Urinary bladder (tissue), 4 donors: ENCODE results near the gene LTV1. TPM values are rescaled to one million over a fixed set of nuclear protein-coding genes. Genes with fewer than 3 reads are reported as not detected.
"Not testable (repeated sequence)": the region's sequence is repeated elsewhere in the genome, so short reads cannot be mapped to it uniquely, and the experiment has no call there.

Source experiments
- DNase-seq: peaks from one replicate; pipeline ENCODE4 v3.0.0-alpha.2; 2015; ENCODE audit errors: extremely low spot score
- H3K27ac ChIP-seq: one replicate; pipeline ENCODE4 v1.5.1; 2013; ENCODE audit warnings: low read depth, mild to moderate bottlenecking, moderate library complexity
- H3K36me3 ChIP-seq: one replicate; pipeline ENCODE4 v1.6.1; 2013; ENCODE audit warnings: mild to moderate bottlenecking, moderate library complexity; ENCODE audit not compliant: insufficient read depth
- H3K4me1 ChIP-seq: one replicate; pipeline ENCODE4 v1.6.1; 2013; ENCODE audit warnings: mild to moderate bottlenecking, moderate library complexity; ENCODE audit not compliant: insufficient read depth
- H3K4me3 ChIP-seq: one replicate; pipeline ENCODE4 v1.5.1; 2013; ENCODE audit warnings: low read depth, low read length
- WGBS: extraction: QIAGEN DNeasy Blood & Tissue Kit; methylation state at CpG from one replicate; pipeline ENCODE4 v1.1.7; 2013; 5-methylcytosine and 5-hydroxymethylcytosine counted together
- polyA plus RNA-seq: library from polyadenylated mRNA; stranded (reverse); fragments of 200-250 nt; gene quantifications from one replicate; pipeline ENCODE4 v1.2.3, GENCODE V29; 2013
- total RNA-seq: library from RNA; depleted of rRNA; stranded (reverse); fragments of >200 nt; gene quantifications from one replicate; pipeline ENCODE4 v1.2.3, GENCODE V29; 2014
- donor health status: healthy with polysubstance abuse.
- donor health status: healthy.

The LTV1 gene, protein sequence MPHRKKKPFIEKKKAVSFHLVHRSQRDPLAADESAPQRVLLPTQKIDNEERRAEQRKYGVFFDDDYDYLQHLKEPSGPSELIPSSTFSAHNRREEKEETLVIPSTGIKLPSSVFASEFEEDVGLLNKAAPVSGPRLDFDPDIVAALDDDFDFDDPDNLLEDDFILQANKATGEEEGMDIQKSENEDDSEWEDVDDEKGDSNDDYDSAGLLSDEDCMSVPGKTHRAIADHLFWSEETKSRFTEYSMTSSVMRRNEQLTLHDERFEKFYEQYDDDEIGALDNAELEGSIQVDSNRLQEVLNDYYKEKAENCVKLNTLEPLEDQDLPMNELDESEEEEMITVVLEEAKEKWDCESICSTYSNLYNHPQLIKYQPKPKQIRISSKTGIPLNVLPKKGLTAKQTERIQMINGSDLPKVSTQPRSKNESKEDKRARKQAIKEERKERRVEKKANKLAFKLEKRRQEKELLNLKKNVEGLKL
- total RNA-seq (22.0 TPM), polyA plus RNA-seq (25.7 TPM)

DNA sequence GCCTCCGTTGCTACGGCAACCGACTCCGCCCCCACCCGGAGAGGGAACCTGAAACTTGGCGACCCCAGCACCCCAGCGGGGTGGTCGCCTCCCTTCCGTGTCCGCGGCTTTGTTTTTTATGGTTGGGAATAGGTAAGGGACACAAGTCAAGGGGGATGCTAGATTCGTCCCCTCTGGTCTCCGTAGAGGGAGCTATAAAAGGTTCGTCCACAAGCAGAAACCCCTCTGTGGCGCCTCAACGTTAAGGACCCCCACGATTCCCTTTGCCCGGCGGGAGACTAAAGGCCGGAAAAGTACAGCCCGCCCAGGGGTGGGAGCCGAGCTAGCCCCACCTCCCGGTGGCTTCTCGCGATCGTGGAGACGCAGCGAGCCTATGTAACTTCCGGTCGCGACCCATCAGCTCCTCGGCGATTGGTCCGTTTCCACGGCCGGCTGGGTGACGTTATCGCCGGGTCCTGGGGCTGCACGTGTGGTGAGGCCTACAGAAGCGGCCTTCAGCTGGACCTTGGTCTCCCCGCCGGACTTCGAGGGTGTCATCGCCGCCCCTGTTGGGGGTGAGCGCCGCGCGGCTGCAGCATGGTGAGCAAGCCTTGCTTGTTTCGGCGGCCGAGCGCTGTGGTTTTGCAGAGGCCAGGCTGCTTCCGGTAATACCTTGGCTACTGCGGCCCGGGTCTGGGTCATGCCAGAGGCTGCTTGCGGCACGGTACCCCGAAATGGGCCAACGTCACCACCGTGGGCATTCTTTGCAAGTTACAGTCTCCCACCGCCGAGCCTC, at the start of gene LTV1:
Gene LTV1, plus strand, starts transcription at position 437 of the 775 bp plus-strand sequence. Its CDS starts 140 bp downstream, at position 577.
- H3K27ac ChIP-seq = peak within 1 kb of the TSS; percentile 90
- under 1% methylated on average over 64 of the region's 64 CpGs for WGBS
- peak within 1 kb of the TSS; percentile 78 for H3K4me3 ChIP-seq
- peak; percentile 94 for DNase-seq
- H3K36me3 ChIP-seq = peaks cover 6% of the 10 kb centered on the region
- peaks cover 2% of the 10 kb centered on the region for H3K4me1 ChIP-seq

DNA sequence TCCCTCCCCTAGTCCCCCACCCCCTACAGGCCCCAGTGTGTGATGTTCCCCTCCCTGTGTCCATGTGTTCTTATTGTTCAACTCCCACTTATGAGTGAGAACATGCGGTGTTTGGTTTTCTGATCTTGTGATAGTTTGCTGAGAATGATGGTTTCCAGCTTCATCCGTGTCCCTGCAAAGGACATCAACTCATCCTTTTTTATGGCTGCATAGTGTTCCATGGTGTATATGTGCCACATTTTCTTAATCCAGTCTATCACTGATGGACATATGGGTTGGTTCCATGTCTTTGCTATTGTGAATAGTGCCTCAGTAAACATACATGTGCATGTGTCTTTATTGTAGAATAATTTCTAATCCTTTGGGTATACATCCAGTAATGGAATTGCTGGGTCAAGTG, 46.6 kb upstream of the LTV1 start:
- H3K27ac ChIP-seq, H3K4me1 ChIP-seq, H3K36me3 ChIP-seq, H3K4me3 ChIP-seq, DNase-seq: not testable (repeated sequence)
- 98% methylated on average over 2 of the region's 2 CpGs for WGBS

DNA sequence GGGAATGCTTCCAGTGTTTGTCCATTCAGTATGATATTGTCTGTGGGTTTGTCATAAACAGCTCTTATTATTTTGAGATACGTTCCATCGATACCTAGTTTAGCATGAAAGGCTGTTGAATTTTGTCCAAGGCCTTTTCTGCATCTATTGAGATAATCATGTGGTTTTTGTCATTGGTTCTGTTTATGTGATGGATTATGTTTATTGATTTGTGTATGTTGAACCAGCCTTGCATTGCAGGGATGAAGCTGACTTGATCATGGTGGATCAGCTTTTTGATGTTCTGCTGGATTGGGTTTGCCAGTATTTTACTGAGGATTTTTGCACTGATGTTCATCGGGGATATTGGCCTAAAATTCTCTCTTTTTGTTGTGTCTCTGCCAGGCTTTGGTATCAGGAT, 44.7 kb upstream of the LTV1 start:
- H3K36me3 ChIP-seq, DNase-seq, H3K27ac ChIP-seq, H3K4me3 ChIP-seq, H3K4me1 ChIP-seq: not testable (repeated sequence)
- 96% methylated on average over 3 of the region's 3 CpGs for WGBS

DNA sequence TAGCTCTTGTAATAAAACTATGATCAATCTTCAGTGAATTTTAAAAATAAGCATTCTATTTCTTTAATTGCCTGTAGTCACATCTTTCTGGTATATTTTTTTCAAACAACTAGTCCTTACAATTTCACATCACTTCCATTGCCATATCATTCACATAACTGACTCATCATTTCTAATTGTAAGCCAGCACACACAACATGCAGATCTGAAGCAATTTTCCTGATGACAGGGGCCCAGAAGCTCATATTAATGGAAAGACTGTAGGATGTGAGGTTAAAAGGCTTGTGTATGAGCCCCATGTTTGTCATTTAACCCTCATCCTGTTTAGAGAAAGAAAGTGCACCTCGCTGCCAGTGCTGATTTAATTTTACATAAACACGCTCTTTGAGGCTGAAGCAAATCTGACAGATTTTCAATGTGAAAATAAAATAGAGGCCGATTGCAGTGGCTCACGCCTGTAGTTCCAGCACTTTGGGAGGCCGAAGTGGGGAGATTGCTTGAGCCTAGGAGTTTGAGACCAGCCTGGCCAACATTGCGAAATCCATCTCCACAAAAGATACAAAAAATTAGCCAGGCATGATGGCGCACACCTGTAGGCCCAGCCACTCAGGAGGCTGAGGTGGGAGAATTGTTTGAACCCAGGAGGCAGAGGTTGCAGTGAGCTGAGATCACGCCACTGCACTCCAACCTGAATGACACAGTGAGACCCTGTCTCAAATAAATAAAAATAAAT, 40.1 kb upstream of the LTV1 start:
- 83% methylated on average over 8 of the region's 8 CpGs for WGBS
- peaks cover 3% of the 10 kb centered on the region for H3K36me3 ChIP-seq
- no peak for DNase-seq
- no peak overlapping the region for H3K27ac ChIP-seq
- no peaks in the 10 kb centered on the region for H3K4me1 ChIP-seq
- H3K4me3 ChIP-seq = no peak overlapping the region

DNA sequence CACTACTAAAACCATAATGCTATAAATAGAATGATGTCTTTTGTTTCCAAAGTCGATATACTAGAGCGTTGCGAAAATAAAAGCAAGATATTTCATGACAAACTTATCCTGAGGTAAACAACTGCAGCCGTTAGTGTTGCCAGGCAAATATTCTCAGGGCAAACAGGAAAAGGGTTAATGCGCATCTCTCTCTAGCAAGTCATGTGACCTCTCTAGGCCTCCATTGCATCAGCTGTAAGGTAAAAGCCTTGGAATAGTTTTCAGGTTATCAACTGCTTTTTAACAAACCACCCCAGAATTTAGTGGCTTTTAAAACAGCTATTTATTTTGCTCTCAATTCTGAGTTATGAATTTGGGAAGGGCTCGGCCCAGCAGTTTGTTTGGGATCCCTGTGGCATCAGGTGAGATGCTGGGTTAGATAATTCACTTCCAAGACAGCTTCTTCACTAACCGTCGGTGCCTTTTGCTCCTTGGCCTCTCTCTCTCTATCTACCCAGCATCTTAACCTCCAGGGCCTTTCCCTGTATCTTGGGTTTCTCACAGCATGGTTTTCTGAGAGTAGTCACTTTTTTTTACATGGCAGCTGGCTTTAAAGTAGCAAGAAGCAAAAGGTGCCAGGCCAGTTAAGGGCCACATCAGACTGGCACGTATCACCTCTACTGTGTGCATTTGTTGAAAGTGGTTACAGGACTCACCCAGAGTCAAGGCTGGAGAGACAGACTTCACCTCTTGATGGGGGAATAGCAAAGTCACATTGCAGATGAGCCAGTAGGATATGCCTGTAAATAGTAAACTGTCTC, 39.2 kb upstream of the LTV1 start:
- Histone ChIP-seq H3K27ac (peak overlapping the region; percentile 23), H3K4me1 (no peaks in the 10 kb centered on the region), H3K36me3 (peaks cover 3% of the 10 kb centered on the region), H3K4me3 (no peak overlapping the region)
- no peak for DNase-seq
- WGBS = 84% methylated on average over 9 of the region's 9 CpGs

DNA sequence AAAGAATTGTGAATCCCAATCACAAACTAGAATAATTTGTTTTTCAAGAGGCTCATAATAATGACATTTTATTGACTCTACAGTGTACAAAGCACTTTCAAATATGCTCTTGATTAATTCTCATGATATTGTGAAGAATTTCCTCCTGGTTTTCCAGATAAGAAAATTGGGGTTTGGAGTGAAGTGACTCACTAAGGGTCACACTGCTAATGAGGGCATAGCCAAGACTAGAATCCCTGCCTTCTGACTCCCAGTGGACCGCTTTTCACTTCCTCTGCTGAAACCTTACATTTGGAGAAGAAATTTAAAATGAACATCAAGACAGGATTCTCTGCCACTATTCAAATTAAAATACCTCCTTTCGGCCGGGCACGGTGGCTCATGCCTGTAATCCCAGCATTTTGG, 38.3 kb upstream of the LTV1 start:
- H3K4me1 ChIP-seq = no peaks in the 10 kb centered on the region
- no peak for DNase-seq
- H3K27ac ChIP-seq = no peak overlapping the region
- peaks cover 3% of the 10 kb centered on the region for H3K36me3 ChIP-seq
- WGBS = 79% methylated on average over 4 of the region's 4 CpGs
- no peak overlapping the region for H3K4me3 ChIP-seq

DNA sequence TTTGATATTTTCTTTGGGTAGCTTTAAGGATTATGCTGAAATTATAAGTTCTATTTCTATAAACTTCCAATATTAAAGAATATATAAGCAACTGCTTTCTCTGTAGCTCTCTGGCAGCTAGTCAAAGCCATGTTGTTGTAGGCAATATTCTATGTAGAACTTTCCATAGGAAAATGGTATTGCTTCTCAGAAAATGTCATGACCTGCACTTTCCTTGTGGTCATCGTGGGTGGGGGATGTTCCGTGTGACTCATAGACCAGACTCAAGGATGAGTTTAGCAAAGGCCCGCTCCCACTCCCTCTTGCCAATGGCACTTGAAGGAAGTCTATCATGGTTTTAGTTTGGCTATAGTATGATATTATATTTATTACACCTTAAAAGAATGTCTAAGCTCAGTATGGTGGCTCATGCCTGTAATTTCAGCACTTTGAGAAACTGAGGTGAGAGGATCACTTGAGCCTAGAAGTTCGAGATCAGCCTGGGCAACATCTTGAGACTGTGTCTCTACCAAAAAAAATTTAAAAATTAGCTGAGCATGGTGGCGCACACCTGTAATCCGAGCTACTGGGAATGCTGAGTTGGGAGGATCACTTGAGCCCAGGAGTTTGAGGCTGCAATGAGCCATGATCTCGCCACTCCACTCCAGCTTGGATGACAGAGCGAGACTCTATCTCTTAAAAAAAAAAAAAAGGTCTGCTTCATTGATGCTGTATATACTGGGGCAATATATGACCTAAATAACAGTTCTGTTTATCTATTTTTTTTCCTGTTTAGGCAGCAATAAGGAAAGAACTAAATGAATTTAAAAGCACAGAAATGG, 36.6 kb upstream of the LTV1 start:
- Histone ChIP-seq H3K4me3 (no peak overlapping the region), H3K36me3 (peaks cover 3% of the 10 kb centered on the region), H3K4me1 (no peaks in the 10 kb centered on the region), H3K27ac (no peak overlapping the region)
- WGBS = 87% methylated on average over 8 of the region's 8 CpGs
- DNase-seq = no peak

DNA sequence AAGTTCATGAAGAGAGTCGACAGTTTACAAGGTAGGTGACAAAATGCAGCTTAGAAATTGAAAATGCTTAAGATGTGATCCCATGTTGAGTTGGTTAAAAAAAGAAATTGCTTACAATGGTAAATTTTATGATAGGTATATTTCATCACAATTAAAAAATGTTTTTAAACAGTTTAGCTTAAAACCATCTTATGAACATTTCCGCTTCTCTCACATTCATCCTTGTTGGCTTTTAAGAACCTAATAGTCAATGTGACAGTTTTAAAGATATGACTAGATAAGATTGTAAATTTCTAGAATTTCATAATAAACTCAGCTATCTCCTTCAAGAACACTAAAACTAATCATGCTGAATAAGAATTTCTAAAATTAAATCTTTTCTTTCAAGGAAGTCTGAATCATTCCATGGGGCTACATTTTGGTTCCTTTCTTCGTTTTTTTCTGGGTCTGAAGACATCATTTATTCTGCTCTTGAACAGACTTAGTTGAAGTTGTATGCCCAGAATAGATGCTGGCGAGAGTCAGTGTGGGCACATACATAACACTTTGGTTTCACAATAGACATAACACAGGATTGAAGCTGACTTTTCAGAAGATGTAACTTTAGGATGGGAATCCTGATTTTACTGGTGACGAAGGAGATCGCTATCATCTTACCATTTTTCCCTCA, 35.9 kb upstream of the LTV1 start:
- H3K4me1 ChIP-seq = no peaks in the 10 kb centered on the region
- no peak for DNase-seq
- peaks cover 3% of the 10 kb centered on the region for H3K36me3 ChIP-seq
- WGBS = 87% methylated on average over 6 of the region's 6 CpGs
- no peak overlapping the region for H3K4me3 ChIP-seq
- H3K27ac ChIP-seq = no peak overlapping the region

DNA sequence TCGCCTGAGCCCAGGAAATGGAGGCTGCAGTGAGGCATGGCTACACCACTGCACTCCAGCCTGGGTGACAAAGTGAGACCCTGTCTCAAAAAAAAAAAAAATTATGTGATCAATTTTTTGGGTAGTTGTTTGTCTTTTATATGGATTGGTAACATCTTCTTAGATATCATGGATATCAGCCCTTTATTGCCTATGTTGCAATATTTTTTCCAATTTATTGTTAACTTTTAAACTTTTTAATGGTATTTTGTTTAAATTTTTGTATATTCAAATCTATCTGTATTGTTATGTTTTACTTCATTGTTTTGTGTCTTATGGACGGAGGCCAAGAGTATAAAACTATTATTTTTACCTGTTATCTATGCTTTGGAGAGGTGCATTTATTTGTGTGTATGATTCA, 32.4 kb upstream of the LTV1 start:
- no peak overlapping the region for H3K4me3 ChIP-seq
- H3K36me3 ChIP-seq = peaks cover 3% of the 10 kb centered on the region
- WGBS = 94% methylated on average over 2 of the region's 2 CpGs
- DNase-seq = no peak
- no peak overlapping the region for H3K27ac ChIP-seq
- H3K4me1 ChIP-seq = no peaks in the 10 kb centered on the region

DNA sequence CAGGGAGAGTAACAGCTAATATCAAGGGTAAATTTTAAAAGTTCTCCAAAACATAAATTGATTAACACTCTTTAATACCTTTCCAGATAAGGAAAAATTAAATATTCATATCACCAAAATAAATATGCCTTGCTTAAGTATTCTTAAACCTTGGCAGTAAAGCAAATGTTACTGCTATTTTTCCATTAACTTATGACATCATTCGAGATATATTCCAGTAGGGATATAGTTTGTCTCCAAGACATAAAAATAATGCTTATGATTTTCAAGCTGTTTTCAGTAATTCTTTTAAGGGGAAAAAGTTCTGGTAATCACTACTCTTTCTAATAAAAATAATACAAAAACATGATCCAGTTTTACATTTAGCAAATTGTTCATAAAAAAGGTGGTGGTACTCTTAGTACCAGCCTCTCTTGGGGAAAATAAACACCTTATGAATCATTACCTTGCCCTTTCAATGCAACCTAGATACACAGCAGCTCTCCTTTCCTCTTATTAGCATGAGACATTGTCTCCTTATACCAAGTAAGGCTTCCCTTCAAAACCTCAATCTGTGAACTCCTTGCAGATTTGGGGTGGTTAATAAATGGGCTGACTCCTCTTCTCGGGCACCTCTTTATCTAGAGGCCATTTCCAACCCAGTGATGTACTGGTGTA, 31.5 kb upstream of the LTV1 start:
- H3K4me1 ChIP-seq = no peaks in the 10 kb centered on the region
- peaks cover 3% of the 10 kb centered on the region for H3K36me3 ChIP-seq
- H3K4me3 ChIP-seq = no peak overlapping the region
- H3K27ac ChIP-seq = no peak overlapping the region
- DNase-seq = no peak
- WGBS = 65% methylated on average over 2 of the region's 2 CpGs

DNA sequence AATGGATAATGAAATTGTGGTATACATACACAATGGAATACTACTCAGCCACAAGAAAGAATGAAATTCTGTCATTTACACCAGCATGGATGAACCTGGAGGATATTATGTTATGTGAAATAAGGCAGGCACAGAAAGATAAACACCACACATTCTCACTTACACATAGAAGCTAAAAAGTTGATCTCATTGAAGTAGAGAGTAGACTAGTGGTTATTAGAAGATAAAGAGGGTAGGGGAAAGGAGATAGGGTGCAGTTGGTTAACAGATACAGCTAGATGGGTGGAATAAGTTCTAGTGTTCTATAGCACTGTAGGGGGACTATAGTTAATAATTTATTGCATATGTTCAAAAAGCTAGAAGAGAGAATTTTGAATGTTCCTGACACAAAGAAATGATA, 25.5 kb upstream of the LTV1 start:
- Histone ChIP-seq H3K4me1 (no peaks in the 10 kb centered on the region), H3K4me3 (no peak overlapping the region), H3K27ac (no peak overlapping the region), H3K36me3 (no peaks in the 10 kb centered on the region)
- no peak for DNase-seq

DNA sequence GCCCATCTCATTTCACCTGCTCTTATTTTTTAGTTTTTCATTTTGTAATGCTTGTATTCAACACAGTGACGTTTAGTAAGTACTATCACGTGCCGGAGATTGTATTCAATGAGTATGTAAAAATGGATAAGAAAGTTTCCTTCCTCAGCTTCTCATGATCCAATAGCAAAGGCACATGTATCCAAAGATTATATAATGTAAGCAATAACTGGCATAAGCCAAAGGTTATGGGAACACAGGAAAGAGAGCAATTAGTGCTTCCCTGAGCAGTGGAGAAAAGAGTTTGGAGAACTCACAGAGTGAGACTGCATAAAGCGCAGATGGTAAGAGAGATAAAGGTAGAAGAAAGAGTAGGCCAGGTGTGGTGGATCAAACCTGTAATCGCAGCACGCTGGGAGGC, 21.8 kb upstream of the LTV1 start:
- H3K36me3 ChIP-seq = no peaks in the 10 kb centered on the region
- H3K4me3 ChIP-seq = no peak overlapping the region
- no peak overlapping the region for H3K27ac ChIP-seq
- H3K4me1 ChIP-seq = no peaks in the 10 kb centered on the region
- DNase-seq = no peak
- 67% methylated on average over 6 of the region's 6 CpGs for WGBS
